GM21367 (cell line): ENCODE results near the gene PLCL2.
"Not testable (repeated sequence)": the region's sequence is repeated elsewhere in the genome, so short reads cannot be mapped to it uniquely, and the experiment has no call there.

Experiments used
- ATAC-seq: cut with Tn5 transposase; IDR thresholded peaks from one replicate; pipeline ENCODE4 v1.9.1; 2021; ENCODE audit not compliant: unreplicated experiment

PLCL2 gene

DNA sequence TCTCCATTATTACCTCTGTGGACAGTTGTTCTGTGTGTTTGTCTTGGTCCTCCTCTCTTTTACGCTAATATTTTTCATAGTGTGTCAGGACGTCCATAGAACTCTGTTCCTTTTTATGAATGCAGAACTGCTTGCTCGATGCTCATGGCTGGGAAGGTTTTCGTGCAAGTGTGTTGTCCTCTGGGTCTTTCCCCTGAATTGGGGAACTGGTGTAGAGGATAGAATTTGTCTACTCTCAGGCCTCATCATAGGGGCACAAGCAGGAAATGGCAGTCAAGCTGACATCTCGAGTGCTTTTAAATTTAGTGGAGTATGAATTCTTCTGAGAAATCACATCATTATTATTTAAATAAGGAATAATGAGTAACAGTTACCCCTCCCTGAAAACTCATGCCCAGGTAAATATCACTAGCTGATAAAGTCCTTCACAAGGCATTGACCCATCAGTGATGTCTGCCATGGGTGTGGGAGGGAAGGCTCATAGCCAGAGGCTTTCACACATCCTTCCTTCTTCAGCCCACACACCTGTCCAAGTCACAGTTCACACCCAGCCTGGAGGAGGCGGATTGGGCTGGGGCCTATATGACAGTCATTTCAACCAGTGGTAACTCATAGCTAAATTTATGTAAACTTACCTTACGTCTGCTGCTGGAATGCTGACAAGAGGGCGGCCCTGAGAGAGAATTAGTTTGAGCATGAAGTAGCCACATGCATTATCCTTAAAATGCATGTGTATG, 226.1 kb downstream of the PLCL2 start:
- ATAC-seq, result no peak

- no peak for ATAC-seq
Observed at GRCh38 chr3:17111586-17111985, 226.8 kb downstream of the PLCL2 start.

- no peak for ATAC-seq
Observed at GRCh38 chr3:17115186-17115585, 230.4 kb downstream of the PLCL2 start.

GRCh38 chr3:17116007-17116600, 231.3 kb downstream of the PLCL2 start:
- no peak for ATAC-seq

GRCh38 chr3:17118771-17119170, 234.0 kb downstream of the PLCL2 start:
- ATAC-seq, result no peak

GRCh38 chr3:17119201-17120072, 234.7 kb downstream of the PLCL2 start:
- ATAC-seq, result no peak

GRCh38 chr3:17120115-17120514, 235.4 kb downstream of the PLCL2 start:
- ATAC-seq, result no peak

DNA sequence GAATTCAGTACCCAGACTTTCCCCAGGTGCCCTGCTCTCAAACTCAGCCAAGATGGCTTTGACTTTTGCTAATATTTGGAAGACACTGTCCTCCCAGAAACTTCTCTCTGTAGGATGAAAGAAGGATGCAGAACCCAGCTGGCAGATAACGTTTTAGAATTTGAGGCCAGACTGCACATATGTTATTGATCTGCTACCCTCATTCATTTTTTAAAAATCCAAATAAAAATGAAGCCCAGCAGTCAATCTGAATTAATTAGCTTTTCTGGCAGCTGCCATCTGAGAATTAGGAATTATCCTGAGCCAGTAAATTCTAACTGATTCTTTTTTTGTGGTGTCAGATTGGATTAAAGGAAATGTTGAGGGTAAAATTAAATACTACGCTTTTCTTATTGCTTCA, 236.6 kb downstream of the PLCL2 start:
- ATAC-seq, result no peak

GRCh38 chr3:17122758-17123157, 238.0 kb downstream of the PLCL2 start:
- no peak for ATAC-seq

DNA sequence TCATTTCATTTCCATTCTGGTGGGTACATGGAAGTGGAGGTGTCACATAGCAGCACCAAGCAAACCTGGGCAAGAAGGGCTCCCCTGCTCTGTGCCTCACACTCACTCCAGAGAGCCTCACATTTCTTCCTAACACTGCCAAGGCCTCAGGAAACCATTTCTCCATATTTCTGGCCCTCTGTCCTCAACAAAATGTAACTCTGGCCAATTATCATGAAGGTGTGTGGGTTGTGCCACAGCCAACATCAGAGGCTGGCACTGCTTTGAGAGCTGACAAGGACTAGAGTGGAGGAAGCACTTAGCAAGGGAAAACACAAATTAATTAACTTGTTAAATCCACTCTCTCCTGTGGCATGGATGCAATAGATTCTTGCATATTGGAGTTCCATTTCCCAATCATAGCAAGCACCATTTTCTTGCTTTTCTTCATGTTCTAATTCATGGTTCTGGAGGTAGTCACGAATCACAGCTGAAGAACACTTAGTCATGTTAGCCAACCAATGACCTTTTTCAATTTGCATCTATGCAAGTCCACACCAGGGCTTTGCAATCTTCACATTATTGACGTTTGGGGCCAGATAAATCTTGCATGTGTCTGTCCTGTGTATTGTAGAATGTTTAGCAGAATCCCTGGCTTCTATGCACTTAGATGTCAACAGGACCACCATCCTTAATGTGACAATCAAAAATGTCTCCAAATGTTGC, 241.1 kb downstream of the PLCL2 start:
- no peak for ATAC-seq

- not testable (repeated sequence) for ATAC-seq
Observed at GRCh38 chr3:17128671-17129070, 243.9 kb downstream of the PLCL2 start.

GRCh38 chr3:17129556-17129955, 244.8 kb downstream of the PLCL2 start:
- no peak for ATAC-seq

DNA sequence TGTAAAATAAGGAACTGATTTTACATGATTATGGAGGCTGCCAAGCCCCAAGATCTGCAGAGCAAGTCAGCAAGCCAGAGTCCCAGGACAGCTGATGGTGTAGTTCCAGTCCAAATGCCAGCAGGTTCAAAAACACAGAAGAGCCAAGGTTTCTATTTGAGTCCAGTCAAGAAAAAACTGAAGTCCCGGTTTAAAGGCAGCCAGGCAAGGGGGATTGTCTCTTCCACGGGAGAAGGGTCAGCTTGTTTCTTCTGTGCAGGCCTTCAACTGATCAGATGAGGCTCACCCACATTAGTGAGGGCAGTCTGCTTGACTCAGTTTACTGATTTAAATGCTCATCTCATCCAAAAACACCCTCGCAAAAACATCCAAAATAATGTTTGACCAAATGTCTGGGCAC, 246.2 kb downstream of the PLCL2 start:
- ATAC-seq, result no peak

- no peak for ATAC-seq
Observed at GRCh38 chr3:17132286-17133115, 247.7 kb downstream of the PLCL2 start.

DNA sequence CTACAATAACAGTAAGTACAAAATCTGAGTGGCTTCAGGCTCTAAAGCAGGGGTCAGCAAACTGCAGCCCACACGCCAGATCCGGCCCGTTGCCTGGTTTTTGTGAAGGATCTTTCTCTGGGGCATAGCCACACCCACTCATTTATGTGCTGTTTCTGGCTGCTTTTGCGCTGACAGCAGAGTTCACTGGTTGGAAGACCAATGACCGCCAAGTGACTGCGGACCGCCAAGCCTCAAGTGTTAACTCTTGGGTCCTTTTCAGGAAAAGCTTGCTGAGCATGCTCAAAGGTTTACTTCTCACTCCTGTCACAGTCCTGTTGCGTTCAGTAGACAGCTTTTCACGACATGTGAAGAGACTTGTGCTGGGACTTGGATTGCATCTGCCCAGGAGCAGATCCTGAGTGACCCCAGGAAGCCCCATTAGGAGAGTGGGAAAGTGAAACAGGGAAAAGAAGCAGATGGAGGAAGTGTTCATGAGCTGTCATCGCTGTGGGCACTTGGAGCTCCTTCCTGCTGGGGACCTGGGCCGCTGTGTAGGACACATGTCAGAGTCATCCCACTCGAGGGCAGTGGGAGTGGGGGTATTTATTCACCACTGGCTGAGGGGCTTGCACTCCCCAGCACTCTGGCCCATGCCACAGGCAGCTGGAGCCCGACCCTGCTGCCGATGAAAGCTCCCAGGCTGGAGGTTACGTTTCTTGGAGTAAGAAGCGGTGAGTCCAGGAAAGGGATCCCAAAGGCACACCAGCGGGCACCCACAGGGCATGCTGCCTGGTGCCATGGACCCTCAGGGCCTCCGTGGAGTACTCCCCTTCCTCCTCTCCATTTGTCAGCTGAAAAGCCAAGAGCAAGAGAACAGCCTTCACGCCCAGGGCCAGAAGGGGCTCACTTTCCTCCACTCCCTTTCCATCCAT, 249.1 kb downstream of the PLCL2 start:
- ATAC-seq, result no peak

GRCh38 chr3:17135696-17136095, 250.9 kb downstream of the PLCL2 start:
- no peak for ATAC-seq

- no peak for ATAC-seq
Observed at GRCh38 chr3:17136136-17136721, 251.5 kb downstream of the PLCL2 start.

DNA sequence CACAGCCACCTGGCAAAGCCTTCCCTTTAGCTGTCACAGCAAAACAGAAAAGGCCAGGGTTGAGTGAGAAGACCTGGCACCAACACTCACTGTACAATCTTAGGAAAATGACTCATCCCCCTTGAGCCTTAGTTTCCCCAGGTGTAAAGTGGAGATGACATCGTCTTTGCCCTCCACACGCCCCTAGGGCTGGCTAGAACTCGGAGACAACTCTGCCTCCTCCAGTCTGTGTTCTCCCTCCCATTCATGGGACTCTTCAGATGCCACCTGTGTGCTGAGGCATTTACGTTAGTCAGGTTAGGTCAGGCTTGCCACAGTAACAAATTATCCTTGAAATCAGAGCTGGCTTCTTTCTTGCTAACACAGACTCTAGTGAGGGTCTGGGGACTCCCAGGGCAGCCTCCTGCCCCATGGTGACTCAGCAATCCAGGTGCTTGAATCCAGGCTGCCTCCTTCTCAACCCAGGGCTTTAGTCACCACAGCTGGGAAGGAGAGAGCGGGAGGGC, 252.6 kb downstream of the PLCL2 start:
- no peak for ATAC-seq
